GM18507 (cell line): ENCODE data around the gene TRAPPC1.

Source experiments
- DNase-seq: peaks from one replicate; pipeline ENCODE4 v3.0.0; 2011; ENCODE audit warnings: low read depth; ENCODE audit not compliant: insufficient read length; ENCODE audit errors: extremely low spot score
- FAIRE-seq: peaks from 2 replicates; lab custom pipeline; 2011; peaks lifted over from hg19 to GRCh38; lab: Jason Lieb, UNC

The TRAPPC1 gene

GRCh38 chr17:7910711-7911110 lies 21.0 kb downstream of the TRAPPC1 start:
- DNase-seq (no peak), FAIRE-seq (no peak)

GRCh38 chr17:7910281-7910680 lies 21.5 kb downstream of the TRAPPC1 start:
- FAIRE-seq = no peak
- no peak for DNase-seq

- DNase-seq = no peak
- no peak for FAIRE-seq
Measured at GRCh38 chr17:7909089-7909488, 22.7 kb downstream of the TRAPPC1 start.

GRCh38 chr17:7903154-7904103 lies 28.3 kb downstream of the TRAPPC1 start:
- DNase-seq = no peak
- FAIRE-seq = no peak

GRCh38 chr17:7897773-7898172 lies 34.0 kb downstream of the TRAPPC1 start:
- no peak for FAIRE-seq
- DNase-seq = no peak

GRCh38 chr17:7897090-7897489 lies 34.7 kb downstream of the TRAPPC1 start:
- FAIRE-seq = no peak

GRCh38 chr17:7894866-7895265 lies 36.9 kb downstream of the TRAPPC1 start:
- DNase-seq (no peak), FAIRE-seq (no peak)

More at GRCh38 chr17:7897090-7897489, 34.7 kb downstream of the TRAPPC1 start:
- DNase-seq = no peak

GRCh38 chr17:7894226-7894625 lies 37.5 kb downstream of the TRAPPC1 start:
- FAIRE-seq (no peak), DNase-seq (no peak)

- FAIRE-seq (no peak), DNase-seq (no peak)
Measured at GRCh38 chr17:7893187-7893880, 38.4 kb downstream of the TRAPPC1 start.

- DNase-seq = no peak
- no peak for FAIRE-seq
Measured at GRCh38 chr17:7889166-7889955, 42.4 kb downstream of the TRAPPC1 start.

GRCh38 chr17:7888184-7888920 lies 43.4 kb downstream of the TRAPPC1 start, which contains the start of gene CHD3:
Gene CHD3 (plus strand): TSS chr17:7888789. CDS start chr17:7889001, 212 bp downstream.
- DNase-seq (no peak), FAIRE-seq (peak; percentile 55)

- FAIRE-seq (peak; percentile 96), DNase-seq (peak; percentile 75)
Measured at GRCh38 chr17:7887482-7888183, 44.1 kb downstream of the TRAPPC1 start.

- FAIRE-seq (peak; percentile 15), DNase-seq (no peak)
Measured at GRCh38 chr17:7887038-7887481, 44.7 kb downstream of the TRAPPC1 start.

- FAIRE-seq (peak; percentile 54), DNase-seq (no peak)
Measured at GRCh38 chr17:7886227-7887037, 45.3 kb downstream of the TRAPPC1 start.

- DNase-seq = no peak
Measured at GRCh38 chr17:7885367-7886226, 46.1 kb downstream of the TRAPPC1 start.

GRCh38 chr17:7884581-7885366 lies 47.0 kb downstream of the TRAPPC1 start:
- FAIRE-seq (no peak), DNase-seq (no peak)

More at GRCh38 chr17:7885367-7886226, 46.1 kb downstream of the TRAPPC1 start:
- peak; percentile 54 for FAIRE-seq
